ENCODE data around the gene MYMK. TPM values are rescaled to one million over a fixed set of nuclear protein-coding genes. Genes with fewer than 3 reads are reported as not detected.

Gene MYMK
- total and polyA plus RNA-seq, 2 of the 13 experiments (the other 11 are each of a cell fraction or from before 2014, with no cell fraction given), result not detected

DNA sequence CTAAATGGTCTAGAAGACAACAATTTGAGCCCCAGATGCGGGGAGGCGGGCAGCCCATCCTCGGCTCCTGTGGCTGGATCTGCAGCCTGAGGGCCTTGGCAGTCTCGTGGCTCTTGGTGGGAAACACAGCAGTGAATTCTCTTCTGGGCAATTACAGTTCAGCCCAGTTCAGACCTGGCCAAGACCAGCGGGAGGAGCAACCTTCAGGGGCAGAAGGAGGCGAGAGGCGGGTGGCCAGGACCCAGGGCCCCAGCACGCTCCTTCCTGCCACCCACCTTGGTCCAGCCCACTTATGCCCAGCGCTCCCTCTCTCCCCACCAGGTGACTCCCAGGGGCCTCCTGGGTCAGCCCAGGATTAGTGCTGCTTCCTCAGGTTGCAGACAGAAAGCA, 7.8 kb downstream of the MYMK start:
- ChIA-PET POLR2A (no interaction called here), CTCF (ENCODE audit: low intra/inter-chr PET ratio, low total read pairs) (no interaction called here)
- intact Hi-C loops (cut with micrococcal nuclease; ENCODE audit: unreplicated experiment) (no loop called here), in situ Hi-C loops (cut with HindIII; ENCODE audit: extremely low pct_ligation_motif_present, low pct_unique_long_range_greater_than_20kb) (no loop called here)
- no peak overlapping the region for H2AFZ ChIP-seq (ENCODE audit: low read length)
- FAIRE-seq (no peak), ATAC-seq (no peak), DNase-seq (ENCODE audit: low spot score) (no peak)
- TF ChIP-seq NAIF1 (CRISPR knock-in tag; IDR thresholded peaks at IDR 0.05; ENCODE audit: borderline replicate concordance) (no peak), NCOA2 (CRISPR knock-in tag; IDR thresholded peaks at IDR 0.05) (no peak), ZSCAN9 (CRISPR knock-in tag; IDR thresholded peaks at IDR 0.05; ENCODE audit: borderline replicate concordance) (no peak), IKZF4 (CRISPR knock-in tag; IDR thresholded peaks at IDR 0.05; ENCODE audit: borderline replicate concordance, low read depth, not compliant biosample characterization) (no peak), ZNF570 (CRISPR knock-in tag; IDR thresholded peaks at IDR 0.05; ENCODE audit: borderline replicate concordance) (no peak), KAT8 (CRISPR knock-in tag; IDR thresholded peaks at IDR 0.05) (no peak), ZNF790 (CRISPR knock-in tag; IDR thresholded peaks at IDR 0.05; ENCODE audit: borderline replicate concordance) (no peak)
- TF ChIP-seq, protein P1, sequence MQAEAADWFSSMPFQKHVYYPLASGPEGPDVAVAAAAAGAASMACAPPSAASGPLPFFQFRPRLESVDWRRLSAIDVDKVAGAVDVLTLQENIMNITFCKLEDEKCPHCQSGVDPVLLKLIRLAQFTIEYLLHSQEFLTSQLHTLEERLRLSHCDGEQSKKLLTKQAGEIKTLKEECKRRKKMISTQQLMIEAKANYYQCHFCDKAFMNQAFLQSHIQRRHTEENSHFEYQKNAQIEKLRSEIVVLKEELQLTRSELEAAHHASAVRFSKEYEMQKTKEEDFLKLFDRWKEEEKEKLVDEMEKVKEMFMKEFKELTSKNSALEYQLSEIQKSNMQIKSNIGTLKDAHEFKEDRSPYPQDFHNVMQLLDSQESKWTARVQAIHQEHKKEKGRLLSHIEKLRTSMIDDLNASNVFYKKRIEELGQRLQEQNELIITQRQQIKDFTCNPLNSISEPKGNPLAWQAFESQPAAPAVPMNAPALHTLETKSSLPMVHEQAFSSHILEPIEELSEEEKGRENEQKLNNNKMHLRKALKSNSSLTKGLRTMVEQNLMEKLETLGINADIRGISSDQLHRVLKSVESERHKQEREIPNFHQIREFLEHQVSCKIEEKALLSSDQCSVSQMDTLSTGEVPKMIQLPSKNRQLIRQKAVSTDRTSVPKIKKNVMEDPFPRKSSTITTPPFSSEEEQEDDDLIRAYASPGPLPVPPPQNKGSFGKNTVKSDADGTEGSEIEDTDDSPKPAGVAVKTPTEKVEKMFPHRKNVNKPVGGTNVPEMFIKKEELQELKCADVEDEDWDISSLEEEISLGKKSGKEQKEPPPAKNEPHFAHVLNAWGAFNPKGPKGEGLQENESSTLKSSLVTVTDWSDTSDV (CRISPR knock-in tag; IDR thresholded peaks at IDR 0.05), result no peak
- TF ChIP-seq, protein P2, sequence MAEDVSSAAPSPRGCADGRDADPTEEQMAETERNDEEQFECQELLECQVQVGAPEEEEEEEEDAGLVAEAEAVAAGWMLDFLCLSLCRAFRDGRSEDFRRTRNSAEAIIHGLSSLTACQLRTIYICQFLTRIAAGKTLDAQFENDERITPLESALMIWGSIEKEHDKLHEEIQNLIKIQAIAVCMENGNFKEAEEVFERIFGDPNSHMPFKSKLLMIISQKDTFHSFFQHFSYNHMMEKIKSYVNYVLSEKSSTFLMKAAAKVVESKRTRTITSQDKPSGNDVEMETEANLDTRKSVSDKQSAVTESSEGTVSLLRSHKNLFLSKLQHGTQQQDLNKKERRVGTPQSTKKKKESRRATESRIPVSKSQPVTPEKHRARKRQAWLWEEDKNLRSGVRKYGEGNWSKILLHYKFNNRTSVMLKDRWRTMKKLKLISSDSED (CRISPR knock-in tag; IDR thresholded peaks at IDR 0.05), result no peak
- TF ChIP-seq, protein P3, sequence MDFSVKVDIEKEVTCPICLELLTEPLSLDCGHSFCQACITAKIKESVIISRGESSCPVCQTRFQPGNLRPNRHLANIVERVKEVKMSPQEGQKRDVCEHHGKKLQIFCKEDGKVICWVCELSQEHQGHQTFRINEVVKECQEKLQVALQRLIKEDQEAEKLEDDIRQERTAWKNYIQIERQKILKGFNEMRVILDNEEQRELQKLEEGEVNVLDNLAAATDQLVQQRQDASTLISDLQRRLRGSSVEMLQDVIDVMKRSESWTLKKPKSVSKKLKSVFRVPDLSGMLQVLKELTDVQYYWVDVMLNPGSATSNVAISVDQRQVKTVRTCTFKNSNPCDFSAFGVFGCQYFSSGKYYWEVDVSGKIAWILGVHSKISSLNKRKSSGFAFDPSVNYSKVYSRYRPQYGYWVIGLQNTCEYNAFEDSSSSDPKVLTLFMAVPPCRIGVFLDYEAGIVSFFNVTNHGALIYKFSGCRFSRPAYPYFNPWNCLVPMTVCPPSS (IDR thresholded peaks at IDR 0.05), result no peak
- H3K4me2 ChIP-seq (ENCODE audit: low read depth, low read length), result no peak overlapping the region
- no peak overlapping the region for H3K27ac ChIP-seq (ENCODE audit: extremely low read length, insufficient read depth, low read length)
- no peaks in the 10 kb centered on the region for H3K9me3 ChIP-seq (ENCODE audit: low read length)
- no TSS peak for BruUV-seq (replicated peaks)
- no peaks in the 10 kb centered on the region for H3K36me3 ChIP-seq (replicated peaks in 1 of 2; ENCODE audit: control insufficient read depth in 1 of 2, insufficient read depth in 2 of 2, low read length in 2 of 2)
- H4K20me1 ChIP-seq (ENCODE audit: insufficient read depth, low read length), result no peaks in the 10 kb centered on the region
- no peak overlapping the region for H3K9ac ChIP-seq (ENCODE audit: insufficient read depth, low read depth, low read length)
- no peak overlapping the region for H3K4me3 ChIP-seq (replicated peaks in 1 of 3; ENCODE audit: insufficient read depth in 1 of 3, low read depth in 2 of 3, low read length in 3 of 3)
- peaks cover 10 to 77% of the 10 kb centered on the region in 2 experiments; a peak in 4 of 5 replicates for H3K27me3 ChIP-seq (ENCODE audit: control insufficient read depth in 1 of 2, insufficient read depth in 2 of 2, low read length in 2 of 2)
- H3K79me2 ChIP-seq (ENCODE audit: insufficient read depth, low read length), result no peaks in the 10 kb centered on the region
- WGBS (ENCODE audit: low lambda C conversion rate), result no CpG with 5 or more reads among the region's 9 CpGs
- H3K4me1 ChIP-seq (ENCODE audit: insufficient read depth, low read length), result peaks cover 42% of the 10 kb centered on the region
